Naive thymus-derived CD8-positive, alpha-beta T cell (primary cell): Measurements from ENCODE around the gene KRT80. TPM values are rescaled to one million over a fixed set of nuclear protein-coding genes. Genes with fewer than 3 reads are reported as not detected.

Experiments used
- ATAC-seq, 2 donors: fragments of 150-1000 bp; cut with Tn5 transposase in 1 of 2; sonication (Bioruptor Pico), chemical (Tn5 transposase) in 1 of 2; 1 replicate in 1 of 2; 2 replicates in 1 of 2; pipeline ENCODE4 v1.10.0; 2021; ENCODE audit warnings: mild to moderate bottlenecking in 2 of 2, moderate library complexity in 2 of 2
- POLR2A ChIA-PET: fragments of 350-600 bp; sonication (Branson Sonifier 250); formaldehyde crosslinking; loops from one replicate; lab custom pipeline; 2021; ENCODE audit warnings: antibody characterized with exemption; lab: Charles Lee
- DNase-seq, 10 donors: peaks; one replicate each; pipeline versions ENCODE4 v3.0.0 to v3.0.0-alpha.2; 2020 to 2022
- H3K27ac Mint-ChIP-seq, 10 donors: one replicate each; pipeline ENCODE4 v1.8.0; 2020 to 2022; ENCODE audit warnings: mild to moderate bottlenecking in 10 of 10, mixed read lengths in 10 of 10, moderate library complexity in 4 of 10, inconsistent platforms in 1 of 10
- H3K27me3 Mint-ChIP-seq, 5 donors: one replicate each; pipeline ENCODE4 v1.8.0; 2021 to 2022; ENCODE audit warnings: mixed read lengths in 5 of 5
- H3K36me3 Mint-ChIP-seq, 3 donors: one replicate each; pipeline ENCODE4 v1.8.0; 2020 to 2022; ENCODE audit warnings: mixed read lengths in 3 of 3, mild to moderate bottlenecking in 2 of 3, inconsistent platforms in 1 of 3
- H3K4me1 Mint-ChIP-seq, 4 donors: one replicate each; pipeline ENCODE4 v1.8.0; 2021 to 2022; ENCODE audit warnings: mixed read lengths in 4 of 4
- H3K4me3 Mint-ChIP-seq, 10 donors: one replicate each; pipeline ENCODE4 v1.8.0; 2020 to 2022; ENCODE audit warnings: mild to moderate bottlenecking in 10 of 10, mixed read lengths in 10 of 10, moderate library complexity in 6 of 10, inconsistent platforms in 1 of 10
- H3K9me3 Mint-ChIP-seq, 9 donors: one replicate each; pipeline ENCODE4 v1.8.0; 2020 to 2022; ENCODE audit warnings: mixed read lengths in 9 of 9, mild to moderate bottlenecking in 3 of 9, inconsistent platforms in 1 of 9, moderate library complexity in 1 of 9
- polyA plus RNA-seq, 3 donors: library from polyadenylated mRNA; unstranded; fragments of 300-500 nt; fragmentation: Illumina TruSeq; gene quantifications; one replicate each; pipeline ENCODE4 v1.2.3, GENCODE V29; 2021
- total RNA-seq, 8 experiments: library from RNA in 2 of 8; stranded (reverse) in 2 of 8; gene quantifications; one replicate each; pipeline ENCODE4 v1.2.3 and lab custom pipeline; 2021 to 2026

Gene KRT80
- total and polyA plus RNA-seq, 5 experiments from 2014 or later: not detected

DNA sequence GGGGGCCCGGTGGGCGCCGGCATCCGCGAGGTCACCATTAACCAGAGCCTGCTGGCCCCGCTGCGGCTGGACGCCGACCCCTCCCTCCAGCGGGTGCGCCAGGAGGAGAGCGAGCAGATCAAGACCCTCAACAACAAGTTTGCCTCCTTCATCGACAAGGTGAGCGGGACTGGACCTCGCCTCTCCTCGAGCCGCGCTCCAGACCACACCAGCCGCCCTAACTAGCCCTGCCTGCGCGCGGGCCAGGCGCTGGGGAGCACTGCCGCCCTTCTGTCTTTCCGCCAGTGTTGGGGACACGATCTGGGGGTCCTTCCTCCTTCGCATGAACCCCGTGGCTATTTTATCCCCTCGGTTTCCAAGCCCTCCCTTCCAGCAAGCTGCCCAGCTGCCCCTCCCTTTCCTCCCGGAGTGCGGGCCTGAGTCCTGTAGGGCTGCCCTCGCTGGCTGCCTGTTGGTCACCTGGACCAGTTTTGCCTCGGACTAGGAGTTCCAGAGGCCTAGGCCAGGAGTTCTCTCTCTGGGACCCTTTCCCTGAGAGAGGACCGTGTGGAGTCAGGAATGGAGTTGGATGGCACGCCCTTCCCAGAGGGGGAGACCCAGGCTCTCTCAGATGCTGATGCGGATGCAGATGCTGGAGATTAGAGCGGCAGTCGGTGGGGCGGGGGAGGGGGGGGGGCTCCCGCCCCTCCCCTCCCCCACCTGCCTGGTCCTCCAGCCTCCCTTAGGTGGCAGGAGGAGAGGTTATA is 41.8 kb upstream of the KRT80 start:
- Mint-ChIP-seq H3K4me1 (peaks cover 0 to 5% (median 4%) of the 10 kb centered on the region in 4 donors), H3K9me3 (no peaks in the 10 kb centered on the region), H3K36me3 (no peaks in the 10 kb centered on the region), H3K4me3 (no peak overlapping the region), H3K27ac (no peak overlapping the region), H3K27me3 (peaks cover 30 to 72% (median 57%) of the 10 kb centered on the region in 5 donors)
- no peak for ATAC-seq
- DNase-seq: no peak
- POLR2A ChIA-PET: no interaction called here

DNA sequence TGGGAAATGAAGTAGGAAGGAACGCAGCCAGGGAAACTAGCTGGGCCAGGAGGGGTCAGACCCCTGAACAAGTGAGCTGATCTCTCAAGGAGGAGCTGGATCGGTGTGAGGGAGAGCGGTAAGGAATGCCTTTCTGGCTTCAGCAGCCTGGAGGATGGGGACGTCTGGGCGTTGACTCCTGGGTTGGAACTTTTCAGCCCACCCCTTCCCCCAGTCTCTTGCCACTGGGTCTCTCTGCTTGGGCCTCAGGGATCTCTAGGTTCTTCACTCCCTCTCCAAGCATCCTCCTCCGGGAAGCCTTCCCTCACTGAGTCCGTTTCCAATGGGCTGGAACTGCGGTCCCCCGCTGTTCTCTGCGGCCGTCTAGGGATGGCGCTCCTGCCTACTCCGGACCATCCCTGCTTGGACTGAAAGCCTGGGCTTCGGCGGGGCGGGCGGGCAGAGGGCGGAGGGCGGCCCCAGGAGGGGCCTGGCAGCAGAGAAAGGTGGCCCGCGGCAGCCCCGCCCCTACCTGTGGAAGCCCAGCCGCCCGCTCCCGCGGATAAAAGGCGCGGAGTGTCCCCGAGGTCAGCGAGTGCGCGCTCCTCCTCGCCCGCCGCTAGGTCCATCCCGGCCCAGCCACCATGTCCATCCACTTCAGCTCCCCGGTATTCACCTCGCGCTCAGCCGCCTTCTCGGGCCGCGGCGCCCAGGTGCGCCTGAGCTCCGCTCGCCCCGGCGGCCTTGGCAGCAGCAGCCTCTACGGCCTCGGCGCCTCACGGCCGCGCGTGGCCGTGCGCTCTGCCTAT is 41.1 kb upstream of the KRT80 start, which contains the start of gene KRT7:
TSS of gene KRT7 (plus strand) at position 570 of the 788 bp plus-strand sequence. CDS start at position 624, 54 bp downstream.
- POLR2A ChIA-PET: no interaction called here
- ATAC-seq (no peak), DNase-seq (peak in 1 of 10 donors; percentile 21)
- Mint-ChIP-seq H3K4me1 (peaks cover 0 to 5% (median 4%) of the 10 kb centered on the region in 4 donors), H3K27ac (no peak within 1 kb of the TSS), H3K36me3 (no peaks in the 10 kb centered on the region), H3K27me3 (peaks cover 30 to 70% (median 61%) of the 10 kb centered on the region in 5 donors), H3K9me3 (no peaks in the 10 kb centered on the region), H3K4me3 (peak within 1 kb of the TSS in 1 of 10 donors; percentile 11)

DNA sequence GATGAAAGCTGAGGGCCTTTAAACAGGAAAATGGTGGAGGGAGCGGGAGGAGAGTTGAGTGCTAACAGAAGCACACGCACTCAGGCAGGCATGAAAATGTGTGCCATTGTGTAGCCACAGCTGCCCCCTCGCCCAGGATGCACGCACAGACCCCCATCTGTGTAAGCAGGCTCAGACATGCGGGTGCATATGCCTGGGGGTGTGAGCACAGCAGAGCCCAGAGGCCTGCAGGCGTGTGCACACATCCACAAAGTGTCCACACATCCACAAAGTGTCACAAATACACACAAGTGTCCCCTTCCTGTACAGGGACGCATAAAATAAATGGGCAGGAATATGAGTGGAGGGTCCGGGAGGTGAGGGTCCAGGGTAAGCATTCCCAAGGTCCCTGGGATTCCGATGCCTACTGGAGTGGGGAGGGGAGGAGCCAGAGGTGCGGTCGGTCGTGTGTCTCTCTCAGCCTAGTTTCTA is 40.4 kb upstream of the KRT80 start:
- DNase-seq (no peak), ATAC-seq (no peak)
- H3K27ac Mint-ChIP-seq: no peak overlapping the region
- no peaks in the 10 kb centered on the region for H3K9me3 Mint-ChIP-seq
- peaks cover 30 to 70% (median 61%) of the 10 kb centered on the region in 5 donors for H3K27me3 Mint-ChIP-seq
- no peaks in the 10 kb centered on the region for H3K36me3 Mint-ChIP-seq
- peak overlapping the region in 1 of 10 donors; percentile 11 for H3K4me3 Mint-ChIP-seq
- H3K4me1 Mint-ChIP-seq: peaks cover 0 to 5% (median 4%) of the 10 kb centered on the region in 4 donors
- POLR2A ChIA-PET: no interaction called here

DNA sequence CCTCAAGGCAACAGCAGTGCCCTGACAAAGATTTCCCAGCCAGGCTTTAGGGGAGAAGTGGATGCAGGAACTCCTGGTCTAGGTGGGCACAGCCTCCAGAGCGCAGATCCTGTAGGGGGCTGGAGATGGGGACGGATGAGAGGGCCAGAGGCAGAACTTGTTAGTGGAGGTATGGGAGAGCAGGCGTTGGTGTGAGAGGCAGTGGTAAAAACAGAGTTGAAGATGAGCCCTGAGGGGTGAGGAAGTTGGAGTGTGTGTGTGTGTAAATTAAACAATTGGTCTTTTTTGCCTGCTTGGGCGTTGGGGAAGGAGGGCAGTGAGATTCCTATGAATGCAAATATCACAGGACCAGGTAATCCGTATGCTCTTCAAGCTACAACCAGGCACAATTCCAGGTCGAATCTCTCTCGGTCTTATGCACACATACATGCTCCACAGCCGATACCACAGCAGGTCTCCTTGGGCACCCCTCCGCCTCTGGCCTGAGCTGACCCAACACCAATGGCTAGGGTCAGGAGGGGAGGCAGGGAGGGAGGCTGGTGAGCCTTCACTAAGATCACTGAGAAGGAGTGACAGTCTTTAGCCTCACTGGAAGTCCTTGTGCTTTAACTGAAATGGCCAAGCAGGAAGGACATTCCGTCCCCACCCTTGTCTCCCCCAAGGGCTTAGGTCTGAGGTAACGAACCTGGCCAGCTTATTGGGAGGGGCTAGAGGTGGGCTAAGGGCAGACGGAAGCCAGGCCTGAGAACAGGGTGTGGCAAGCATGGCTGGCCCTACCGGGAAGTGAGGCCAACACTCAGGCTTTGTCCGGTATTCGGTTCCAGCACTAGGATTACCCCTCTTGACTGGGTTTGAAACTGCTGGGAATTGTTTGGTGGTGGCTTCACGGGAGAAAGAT is 39.7 kb upstream of the KRT80 start:
- H3K4me1 Mint-ChIP-seq: peaks cover 0 to 5% (median 4%) of the 10 kb centered on the region in 4 donors
- DNase-seq (peak in 1 of 10 donors; percentile 26), ATAC-seq (no peak)
- H3K27ac Mint-ChIP-seq: no peak overlapping the region
- H3K36me3 Mint-ChIP-seq: no peaks in the 10 kb centered on the region
- peaks cover 30 to 70% (median 61%) of the 10 kb centered on the region in 5 donors for H3K27me3 Mint-ChIP-seq
- H3K4me3 Mint-ChIP-seq: peak overlapping the region in 1 of 10 donors; percentile 11
- H3K9me3 Mint-ChIP-seq: no peaks in the 10 kb centered on the region
- POLR2A ChIA-PET: no interaction called here

DNA sequence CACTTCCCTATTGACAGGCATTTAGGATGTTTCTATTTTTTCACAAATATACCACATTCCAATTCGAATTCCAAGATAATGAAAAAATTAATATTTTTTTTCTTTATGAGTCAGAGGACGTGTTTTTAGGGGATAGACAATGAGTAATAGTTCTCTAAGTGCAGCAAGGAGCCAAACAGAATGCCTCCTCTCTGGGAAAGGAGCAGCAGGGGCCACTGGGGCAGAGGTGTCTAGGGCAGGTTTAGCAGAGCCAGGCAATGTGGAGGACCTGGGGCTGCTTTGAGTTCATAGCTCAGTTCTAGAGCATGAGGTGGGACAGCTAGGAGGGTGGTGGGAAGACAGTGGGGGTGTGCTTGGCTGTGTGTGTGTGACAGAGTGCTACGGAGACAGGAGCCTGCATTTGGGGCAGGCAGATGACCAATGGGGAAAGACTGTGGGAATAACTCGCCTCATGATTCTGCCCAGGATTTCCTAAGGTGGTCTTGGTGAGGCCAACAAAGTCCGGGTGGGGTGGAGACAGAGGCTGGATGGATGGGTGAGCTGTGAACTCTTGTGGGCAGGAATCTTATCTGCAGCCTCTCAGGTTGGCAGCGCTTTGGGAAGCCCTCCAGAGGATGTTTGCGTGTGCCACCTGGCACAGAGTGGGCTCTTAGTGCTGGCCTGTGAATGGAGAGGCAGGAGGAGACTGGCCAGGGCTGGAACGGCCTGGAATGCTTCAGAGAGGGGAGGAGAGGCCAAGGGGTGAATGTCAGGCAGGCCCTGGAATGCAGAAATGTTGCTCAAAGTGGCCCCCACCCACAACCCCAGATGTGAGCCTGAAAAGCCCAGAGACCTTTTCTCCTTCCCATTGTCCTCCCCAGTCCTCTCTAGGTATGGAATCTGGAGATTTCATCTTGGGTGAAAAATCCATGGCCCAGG is 38.8 kb upstream of the KRT80 start:
- H3K9me3 Mint-ChIP-seq: no peaks in the 10 kb centered on the region
- H3K4me1 Mint-ChIP-seq: peaks cover 0 to 5% (median 3%) of the 10 kb centered on the region in 4 donors
- ATAC-seq (no peak), DNase-seq (peak in 1 of 10 donors; percentile 45)
- H3K27ac Mint-ChIP-seq: no peak overlapping the region
- no peak overlapping the region for H3K4me3 Mint-ChIP-seq
- peaks cover 30 to 66% (median 59%) of the 10 kb centered on the region in 5 donors for H3K27me3 Mint-ChIP-seq
- POLR2A ChIA-PET: no interaction called here
- no peaks in the 10 kb centered on the region for H3K36me3 Mint-ChIP-seq

DNA sequence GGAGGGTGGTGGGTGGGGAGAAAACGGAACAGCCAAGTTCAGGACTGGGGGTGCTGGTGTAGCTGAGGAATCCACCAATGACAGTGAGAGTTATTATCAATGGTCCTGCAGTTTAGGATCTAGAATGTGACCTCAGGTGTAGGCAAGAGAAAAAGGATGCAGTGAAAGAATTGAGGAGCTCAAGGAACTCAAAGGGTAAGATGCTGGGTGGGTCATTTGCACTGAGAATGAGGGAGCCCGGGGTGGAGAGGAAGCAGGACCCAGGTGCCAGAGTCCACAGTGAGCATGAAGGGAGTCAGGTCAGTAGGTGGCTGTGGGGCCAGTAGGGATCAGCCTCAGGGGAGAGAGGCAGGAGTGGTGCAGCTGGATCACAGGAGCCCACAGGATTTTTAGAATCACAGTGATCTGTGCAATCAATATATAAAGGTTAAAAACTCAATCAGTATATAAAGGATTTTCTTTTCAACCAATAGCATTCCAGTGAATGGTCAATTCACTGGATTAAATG is 38.1 kb upstream of the KRT80 start:
- H3K27ac Mint-ChIP-seq: no peak overlapping the region
- H3K4me3 Mint-ChIP-seq: no peak overlapping the region
- no peak for ATAC-seq
- peaks cover 0 to 5% (median 3%) of the 10 kb centered on the region in 4 donors for H3K4me1 Mint-ChIP-seq
- POLR2A ChIA-PET: no interaction called here
- no peaks in the 10 kb centered on the region for H3K9me3 Mint-ChIP-seq
- H3K27me3 Mint-ChIP-seq: peaks cover 31 to 60% (median 56%) of the 10 kb centered on the region in 5 donors
- no peak for DNase-seq
- no peaks in the 10 kb centered on the region for H3K36me3 Mint-ChIP-seq

DNA sequence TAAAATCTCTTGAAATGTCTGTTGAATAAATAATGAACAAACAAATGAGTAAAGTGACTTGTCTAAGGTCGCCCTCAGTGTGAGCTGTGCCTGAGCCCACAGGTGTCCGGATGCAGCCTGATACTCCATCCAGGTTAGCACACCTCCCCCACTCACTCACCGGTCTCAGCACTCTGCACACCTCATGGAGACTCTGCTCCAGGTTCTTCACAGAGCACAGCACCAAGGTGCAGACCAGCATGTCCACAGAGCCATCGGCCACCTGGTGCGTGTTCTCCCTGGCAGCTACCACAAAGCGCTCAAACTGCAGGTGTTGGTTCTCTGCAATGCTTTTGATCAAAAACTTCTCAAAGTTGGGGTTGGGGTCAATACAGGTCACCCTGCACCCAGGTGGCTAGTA is 37.1 kb upstream of the KRT80 start:
- H3K4me3 Mint-ChIP-seq: no peak overlapping the region
- DNase-seq: no peak
- H3K27me3 Mint-ChIP-seq: peaks cover 33 to 60% (median 53%) of the 10 kb centered on the region in 5 donors
- H3K9me3 Mint-ChIP-seq: no peaks in the 10 kb centered on the region
- H3K4me1 Mint-ChIP-seq: peaks cover 0 to 4% (median 1%) of the 10 kb centered on the region in 4 donors
- no peaks in the 10 kb centered on the region for H3K36me3 Mint-ChIP-seq
- POLR2A ChIA-PET: no interaction called here
- H3K27ac Mint-ChIP-seq: no peak overlapping the region
- no peak for ATAC-seq

DNA sequence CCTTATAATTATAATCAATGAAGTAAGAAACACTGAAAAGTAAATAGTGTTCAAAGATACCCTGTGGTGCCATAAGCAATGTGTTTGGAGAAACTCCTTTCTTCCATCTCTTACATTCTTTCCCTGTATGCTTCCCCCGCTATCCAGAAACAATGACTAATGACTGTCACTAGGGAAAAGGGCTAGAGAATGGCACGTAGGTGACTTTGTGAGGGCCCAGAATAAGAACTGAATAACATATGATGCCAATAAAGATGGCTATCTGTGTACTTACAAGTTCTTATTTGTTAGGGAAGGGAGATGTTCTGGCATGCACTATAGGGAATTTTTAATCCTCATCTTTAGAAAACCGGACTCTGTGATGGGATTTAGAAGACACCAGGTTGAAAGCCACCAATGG is 36.6 kb upstream of the KRT80 start:
- H3K4me3 Mint-ChIP-seq: no peak overlapping the region
- peaks cover 38 to 60% (median 51%) of the 10 kb centered on the region in 5 donors for H3K27me3 Mint-ChIP-seq

DNA sequence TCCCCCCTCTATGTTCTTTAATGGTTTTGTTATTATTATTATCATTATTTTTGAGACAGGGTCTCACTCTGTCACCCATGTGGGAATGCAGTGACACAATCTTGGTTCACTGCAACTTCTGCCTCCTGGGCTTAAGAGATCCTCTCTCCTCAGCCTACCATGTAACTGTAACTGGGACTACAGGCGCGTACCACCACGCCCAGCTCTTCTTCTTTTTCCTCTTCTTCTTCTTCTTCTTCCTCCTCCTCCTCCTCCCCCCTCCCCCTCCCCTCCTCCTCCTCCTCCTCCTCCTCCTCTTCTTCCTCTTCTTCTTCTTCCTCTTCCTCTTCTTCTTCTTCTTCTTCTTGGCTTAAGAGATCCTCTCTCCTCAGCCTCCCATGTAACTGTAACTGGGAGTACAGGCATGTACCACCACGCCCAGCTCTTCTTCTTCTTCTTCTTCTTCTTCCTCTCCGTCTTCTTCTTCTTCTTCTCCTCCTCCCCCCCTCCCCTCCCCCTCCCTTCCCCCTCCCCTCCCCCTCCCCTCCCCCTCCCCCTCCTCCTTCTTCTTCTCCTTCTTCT is 35.9 kb upstream of the KRT80 start:
- DNase-seq (no peak), ATAC-seq (no peak)
- Mint-ChIP-seq H3K36me3 (no peaks in the 10 kb centered on the region), H3K4me3 (no peak overlapping the region), H3K4me1 (peaks cover 0 to 2% (median 0%) of the 10 kb centered on the region in 4 donors), H3K27ac (no peak overlapping the region), H3K27me3 (peaks cover 38 to 57% (median 48%) of the 10 kb centered on the region in 5 donors), H3K9me3 (no peaks in the 10 kb centered on the region)
- POLR2A ChIA-PET: no interaction called here

More for the DNA sequence above, 36.6 kb upstream of the KRT80 start:
- DNase-seq (no peak), ATAC-seq (no peak)
- H3K27ac Mint-ChIP-seq: no peak overlapping the region
- no peaks in the 10 kb centered on the region for H3K36me3 Mint-ChIP-seq
- peaks cover 0 to 2% (median 0%) of the 10 kb centered on the region in 4 donors for H3K4me1 Mint-ChIP-seq
- H3K9me3 Mint-ChIP-seq: no peaks in the 10 kb centered on the region
- POLR2A ChIA-PET: no interaction called here

DNA sequence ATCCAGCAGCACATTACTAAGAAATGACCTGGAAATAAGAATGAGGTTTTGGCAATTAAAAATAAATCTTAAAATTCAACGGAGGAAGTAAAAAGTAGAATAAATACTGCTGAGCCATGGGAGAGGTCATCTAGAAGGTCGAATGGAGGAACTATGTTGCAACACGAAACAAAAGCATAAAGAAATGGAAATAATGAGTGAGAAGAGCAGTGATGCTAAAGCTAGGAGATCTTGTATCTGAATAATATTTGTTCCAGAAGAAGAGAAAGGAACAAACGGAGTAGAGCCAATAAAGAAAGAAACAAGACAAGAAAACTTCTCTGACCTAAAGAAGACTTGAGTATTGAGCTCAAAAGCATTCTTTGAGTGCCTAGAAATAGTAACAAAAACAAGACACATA is 34.6 kb upstream of the KRT80 start:
- no peak overlapping the region for H3K27ac Mint-ChIP-seq
- ATAC-seq: no peak
- no peaks in the 10 kb centered on the region for H3K4me1 Mint-ChIP-seq
- H3K27me3 Mint-ChIP-seq: peaks cover 26 to 57% (median 42%) of the 10 kb centered on the region in 5 donors
- DNase-seq: no peak
- no peak overlapping the region for H3K4me3 Mint-ChIP-seq
- POLR2A ChIA-PET: no interaction called here
- H3K9me3 Mint-ChIP-seq: no peaks in the 10 kb centered on the region
- H3K36me3 Mint-ChIP-seq: no peaks in the 10 kb centered on the region

DNA sequence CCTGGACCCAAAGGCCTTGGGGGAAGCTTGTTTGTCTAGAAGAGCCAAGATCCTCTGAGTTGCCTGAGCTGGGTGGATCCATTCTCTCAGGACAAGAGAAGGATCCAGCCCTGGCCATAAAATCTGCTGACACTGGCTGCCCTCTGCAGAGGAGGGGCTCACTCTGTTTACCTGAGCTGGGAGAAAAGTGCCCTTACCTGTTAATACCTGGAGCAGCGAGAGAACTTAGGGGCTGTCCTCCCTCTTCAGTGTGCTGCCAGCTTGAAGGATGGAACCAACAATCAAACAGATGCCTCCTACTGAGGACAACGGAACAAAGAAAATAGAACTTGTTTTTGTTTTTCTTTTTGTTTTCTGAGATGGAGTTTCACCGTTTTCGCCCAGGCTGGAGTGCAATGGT is 33.9 kb upstream of the KRT80 start:
- H3K4me1 Mint-ChIP-seq: no peaks in the 10 kb centered on the region
- ATAC-seq: no peak
- H3K36me3 Mint-ChIP-seq: no peaks in the 10 kb centered on the region
- DNase-seq: no peak
- peaks cover 29 to 57% (median 42%) of the 10 kb centered on the region in 5 donors for H3K27me3 Mint-ChIP-seq
- H3K4me3 Mint-ChIP-seq: no peak overlapping the region
- no peaks in the 10 kb centered on the region for H3K9me3 Mint-ChIP-seq
- no peak overlapping the region for H3K27ac Mint-ChIP-seq
- POLR2A ChIA-PET: interaction anchor here (0.7 kb wide), 1 partner anchor 499 kb away, joined by 3 read pairs; no protein-coding TSS in a partner anchor
